NCI-H1436 treated with DMSO at 0.1 percent for 48 hours (cell line): Measurements from ENCODE around the gene TFAP2A.

Source experiments
- DNase-seq: peaks from one replicate; lab custom pipeline; 2025; lab: John Stamatoyannopoulos, UW

TFAP2A gene

GRCh38 chr6:10399451-10399850, 15.4 kb downstream of the TFAP2A start:
- no peak for DNase-seq

DNA sequence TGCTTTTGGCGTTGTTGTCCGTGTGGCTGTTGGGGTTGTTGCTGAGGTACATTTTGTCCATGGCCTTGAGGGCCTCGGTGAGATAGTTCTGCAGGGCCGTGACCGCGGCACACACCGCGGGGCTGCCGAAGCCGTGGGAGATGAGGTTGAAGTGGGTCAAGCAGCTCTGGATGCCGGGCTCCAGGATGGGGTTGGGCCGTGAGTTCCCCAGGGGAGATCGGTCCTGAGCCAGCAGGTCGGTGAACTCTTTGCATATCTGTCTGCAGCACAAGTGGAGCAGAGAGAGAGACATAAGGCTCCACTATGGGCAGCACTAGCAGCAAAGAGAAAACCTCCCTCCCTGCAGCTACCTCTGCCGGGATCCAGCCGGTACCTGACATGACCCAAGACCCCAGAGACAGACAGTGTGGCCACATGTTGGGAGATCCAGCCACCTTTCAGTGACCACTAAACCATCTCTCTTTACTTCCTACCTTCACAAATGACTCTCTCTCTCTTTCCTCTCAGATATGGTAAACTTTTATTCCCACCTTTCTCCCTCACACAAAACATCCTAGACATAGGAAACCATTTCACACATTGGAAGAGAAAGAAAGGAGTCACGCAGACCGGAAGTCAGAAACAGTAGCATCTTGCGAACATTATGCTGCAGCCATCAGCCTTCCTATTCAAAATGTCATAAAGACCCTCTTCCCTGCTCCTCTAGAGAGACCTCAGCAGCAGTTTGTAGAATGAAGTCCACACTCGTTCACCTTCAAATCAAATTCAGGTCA, 16.2 kb downstream of the TFAP2A start:
- no peak for DNase-seq

GRCh38 chr6:10397756-10398445, 17.0 kb downstream of the TFAP2A start:
- DNase-seq = no peak

GRCh38 chr6:10396785-10397184, 18.1 kb downstream of the TFAP2A start:
- no peak for DNase-seq

GRCh38 chr6:10395704-10396546, 18.9 kb downstream of the TFAP2A start:
- no peak for DNase-seq

GRCh38 chr6:10395171-10395703, 19.6 kb downstream of the TFAP2A start:
- DNase-seq = no peak

GRCh38 chr6:10393544-10394225, 21.2 kb downstream of the TFAP2A start:
- no peak for DNase-seq

- no peak for DNase-seq
Observed at GRCh38 chr6:10391799-10392198, 23.1 kb downstream of the TFAP2A start.

DNA sequence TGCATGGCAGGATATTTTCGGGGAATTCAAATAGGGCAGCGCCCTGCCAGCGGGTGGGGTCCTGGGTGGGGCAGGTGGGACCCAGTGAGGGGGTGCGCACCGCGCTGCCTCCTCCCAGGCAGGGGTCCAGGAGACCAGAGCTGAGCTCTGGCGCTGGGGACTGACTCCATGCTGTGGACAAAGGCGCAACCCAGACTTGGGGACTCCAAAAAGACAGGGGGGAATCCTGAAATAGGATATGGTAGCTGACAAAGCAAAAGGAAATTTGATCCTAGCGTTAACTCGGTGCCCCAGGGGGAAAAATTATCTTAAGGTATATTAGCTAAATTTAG, 23.6 kb downstream of the TFAP2A start:
- no peak for DNase-seq

- no peak for DNase-seq
Observed at GRCh38 chr6:10390495-10391298, 24.2 kb downstream of the TFAP2A start.

DNA sequence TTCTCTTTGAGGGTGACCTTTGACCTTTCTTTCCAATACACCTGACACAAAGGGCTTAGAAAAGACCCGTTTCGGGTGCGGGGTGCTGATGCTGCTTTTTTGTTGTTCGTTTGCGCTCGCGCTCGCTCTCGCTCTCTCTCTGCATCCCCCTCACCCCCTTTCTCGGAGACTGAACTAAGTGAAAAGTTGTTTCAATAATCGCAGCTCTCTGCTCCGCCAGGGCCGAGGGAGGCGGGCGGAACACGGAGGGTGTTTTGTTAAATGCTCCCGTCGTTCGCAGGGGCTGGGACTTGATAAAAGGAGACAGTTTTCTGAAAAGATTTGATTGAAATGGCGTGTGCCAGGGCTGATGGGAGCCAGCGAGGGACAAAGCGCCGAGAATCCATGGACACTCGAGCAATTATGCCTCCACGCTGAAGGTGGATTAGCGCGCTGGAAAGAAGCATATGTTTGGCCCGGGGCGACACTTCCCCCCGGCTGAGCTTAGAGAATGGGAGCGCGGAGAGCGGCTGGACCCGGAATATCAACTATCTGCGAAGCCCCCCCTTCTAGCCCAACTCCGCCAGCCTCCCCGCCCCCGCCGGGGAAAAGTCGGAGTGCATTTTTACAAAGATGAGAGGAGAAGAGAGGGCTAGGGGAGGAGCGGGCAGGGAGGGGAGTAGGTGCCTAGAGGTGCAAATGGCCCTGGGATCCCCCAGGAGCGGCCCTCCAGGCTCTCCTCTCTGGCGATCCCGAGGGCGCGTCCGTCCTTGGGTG, 25.0 kb downstream of the TFAP2A start:
- no peak for DNase-seq

GRCh38 chr6:10386756-10387654, 27.9 kb downstream of the TFAP2A start:
- no peak for DNase-seq

DNA sequence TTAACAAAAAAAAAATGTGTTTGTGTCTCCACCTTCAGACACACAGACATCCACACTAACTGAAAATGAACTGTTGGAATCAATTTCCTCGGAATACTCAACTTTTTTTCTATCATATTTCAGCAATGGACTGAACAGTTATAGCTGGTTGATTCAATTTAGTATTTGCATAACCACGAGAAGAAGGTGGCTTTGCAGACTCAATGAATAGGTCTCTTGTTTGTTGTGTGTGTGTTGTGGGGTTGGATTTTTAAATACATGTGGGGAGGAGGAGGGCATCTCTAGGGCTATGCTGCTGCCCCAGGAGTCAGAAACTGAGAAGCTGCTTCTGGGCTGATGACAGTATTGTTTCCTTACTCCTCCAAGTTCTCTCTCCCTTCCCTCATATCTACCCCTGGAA, 28.7 kb downstream of the TFAP2A start:
- DNase-seq = no peak

DNA sequence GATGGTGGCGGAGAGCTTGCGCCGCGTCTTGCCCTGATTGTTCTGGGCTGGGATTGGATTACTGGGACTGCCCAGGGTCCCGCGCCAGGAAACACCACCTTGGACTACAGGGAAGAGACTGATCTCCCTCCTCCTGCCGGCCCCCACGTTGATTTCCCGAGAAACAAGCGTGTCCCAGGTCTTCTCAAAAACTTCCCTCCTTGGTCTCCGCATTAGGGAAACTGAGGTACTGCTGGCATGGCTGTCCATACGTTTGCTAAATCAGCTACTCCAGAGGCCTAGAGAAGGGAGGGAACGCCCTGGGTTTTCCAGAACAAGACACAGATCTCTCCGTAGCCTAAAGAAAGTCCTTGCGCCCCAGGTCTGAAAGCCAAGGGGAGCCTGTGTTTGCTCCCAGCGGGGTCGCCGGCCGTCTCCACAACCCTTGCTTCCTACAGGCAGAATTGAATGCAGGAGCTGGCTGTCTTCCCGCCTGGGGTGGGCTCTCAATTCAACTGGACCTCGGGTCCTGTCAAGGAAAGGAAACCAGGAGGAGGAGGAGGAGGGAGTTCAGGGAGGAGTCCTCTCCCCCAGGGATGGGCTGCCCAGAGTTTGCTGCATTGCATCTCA, 29.2 kb downstream of the TFAP2A start:
- no peak for DNase-seq

GRCh38 chr6:10384610-10385523, 30.0 kb downstream of the TFAP2A start:
- DNase-seq = no peak

DNA sequence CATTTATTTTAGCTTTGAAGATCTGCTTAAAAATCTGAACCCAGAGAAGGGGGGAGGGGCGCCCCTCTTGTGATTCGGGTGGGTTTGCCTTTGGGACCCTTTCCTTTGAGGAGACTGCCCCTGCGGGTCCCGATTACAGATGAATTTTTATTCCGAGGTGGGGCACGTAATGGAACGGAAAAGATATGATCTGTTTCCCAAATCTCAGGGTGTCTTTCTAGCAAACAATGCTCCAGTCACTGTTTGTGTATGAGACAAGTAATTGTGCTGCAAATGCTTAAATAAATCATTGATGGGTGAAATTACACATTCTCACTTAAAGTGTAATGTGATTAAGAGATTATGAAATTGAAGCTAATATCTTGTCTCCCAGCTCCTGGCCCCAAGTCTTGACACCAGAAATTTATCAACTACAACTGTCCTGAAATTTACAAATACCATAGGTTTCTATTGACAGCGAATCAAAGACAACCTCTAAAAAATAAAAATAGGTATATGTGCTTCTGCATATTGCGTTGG, 30.7 kb downstream of the TFAP2A start:
- DNase-seq = no peak

DNA sequence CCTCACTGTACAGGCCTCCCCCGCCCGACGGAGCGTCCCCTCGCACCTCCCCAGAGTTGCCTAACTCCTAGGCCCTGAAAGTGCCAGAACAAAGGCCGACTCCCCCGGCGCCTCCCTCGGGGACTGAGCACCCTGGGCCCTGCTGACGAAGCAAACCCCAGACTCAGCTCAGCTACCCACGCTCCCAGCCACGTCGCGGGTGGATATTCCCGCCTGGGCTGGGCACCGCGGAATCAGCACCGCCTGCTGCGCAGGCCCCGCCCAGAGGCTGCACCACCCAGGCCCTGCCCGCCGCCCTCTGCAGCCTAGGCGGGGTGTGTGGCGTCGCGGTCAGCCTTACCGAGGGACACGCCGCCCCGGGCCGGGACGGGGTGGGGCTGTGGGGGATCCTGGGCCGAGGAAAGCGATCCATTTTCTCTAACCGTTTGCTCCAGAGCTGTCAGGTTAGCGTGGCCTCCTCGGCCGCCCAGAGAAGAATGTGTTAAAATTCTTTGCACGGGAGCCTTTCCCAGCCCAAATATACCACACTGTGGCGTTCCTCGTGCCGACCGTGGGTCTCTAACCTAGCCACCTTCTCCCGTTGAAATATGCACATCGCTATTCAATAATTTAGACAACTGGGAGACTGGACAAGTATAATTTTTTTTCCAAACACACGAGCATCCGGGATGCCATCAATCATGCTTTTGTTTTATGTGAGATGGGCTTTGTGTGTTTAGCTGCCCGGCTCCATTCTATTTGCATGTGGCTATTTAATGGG, 31.4 kb downstream of the TFAP2A start:
- DNase-seq = no peak
